Measurements from ENCODE around the gene HIGD1B. TPM values are rescaled to one million over a fixed set of nuclear protein-coding genes. Genes with fewer than 3 reads are reported as not detected.

Gene HIGD1B
- total RNA-seq, 2 donors from 2014 or later = 1.6 TPM; not detected in 1

- H3K36me3 ChIP-seq = no peaks in the 10 kb centered on the region
- H3K4me3 ChIP-seq = peak within 1 kb of the TSS; percentile 89
- H3K27ac ChIP-seq = peak within 1 kb of the TSS; percentile 75
- no peaks in the 10 kb centered on the region for H3K27me3 ChIP-seq (replicated peaks; ENCODE audit: insufficient read depth)
- peaks cover 0 to 36% of the 10 kb centered on the region in 2 donors for H3K4me1 ChIP-seq (ENCODE audit: control insufficient read depth in 1 of 2, low read depth in 2 of 2)
- DNase-seq (ENCODE audit: low spot score) (no peak), ATAC-seq (ENCODE audit: insufficient number of reproducible peaks, low FRiP score, low read depth) (peak; percentile 66)
- TF ChIP-seq CTCF (IDR thresholded peaks at IDR 0.05) = no peak
- no peaks in the 10 kb centered on the region for H3K9me3 ChIP-seq
These were observed 17.9 kb upstream of the HIGD1B start, which contains the start of gene GJC1 for GRCh38 chr17:44829523-44830358. Gene GJC1 (minus strand): TSS chr17:44830287. CDS start chr17:44805817, 24,470 bp downstream.

GRCh38 chr17:44830359-44831288 is 17.1 kb upstream of the HIGD1B start:
- Histone ChIP-seq H3K9me3 (no peaks in the 10 kb centered on the region), H3K36me3 (no peaks in the 10 kb centered on the region), H3K4me1 (ENCODE audit: control insufficient read depth in 1 of 2, low read depth in 2 of 2) (peaks cover 0 to 36% of the 10 kb centered on the region in 2 donors), H3K4me3 (peak overlapping the region; percentile 89), H3K27ac (peak overlapping the region; percentile 61 to 75), H3K27me3 (replicated peaks; ENCODE audit: insufficient read depth) (no peaks in the 10 kb centered on the region)
- DNase-seq (ENCODE audit: low spot score) (no peak), ATAC-seq (ENCODE audit: insufficient number of reproducible peaks, low FRiP score, low read depth) (peak; percentile 1)
- TF ChIP-seq CTCF (IDR thresholded peaks at IDR 0.05) = no peak

- Histone ChIP-seq H3K4me3 (no peak overlapping the region), H3K4me1 (ENCODE audit: control insufficient read depth in 1 of 2, low read depth in 2 of 2) (peaks cover 0 to 30% of the 10 kb centered on the region in 2 donors), H3K27ac (no peak overlapping the region), H3K27me3 (replicated peaks; ENCODE audit: insufficient read depth) (no peaks in the 10 kb centered on the region), H3K9me3 (no peaks in the 10 kb centered on the region), H3K36me3 (no peaks in the 10 kb centered on the region)
- TF ChIP-seq CTCF (IDR thresholded peaks at IDR 0.05) = no peak
- DNase-seq (ENCODE audit: low spot score) = no peak
- ATAC-seq (ENCODE audit: insufficient number of reproducible peaks, low FRiP score, low read depth) = no peak
These were observed 16.3 kb upstream of the HIGD1B start for GRCh38 chr17:44831371-44831770.

- peaks cover 0 to 18% of the 10 kb centered on the region in 2 donors for H3K4me1 ChIP-seq (ENCODE audit: control insufficient read depth in 1 of 2, low read depth in 2 of 2)
- ATAC-seq (ENCODE audit: insufficient number of reproducible peaks, low FRiP score, low read depth) = no peak
These were observed 14.9 kb upstream of the HIGD1B start for GRCh38 chr17:44832805-44833204.

More at GRCh38 chr17:44832805-44833204, 14.9 kb upstream of the HIGD1B start:
- no peaks in the 10 kb centered on the region for H3K36me3 ChIP-seq
- no peak overlapping the region for H3K4me3 ChIP-seq
- DNase-seq (ENCODE audit: low spot score) = no peak
- H3K27ac ChIP-seq = no peak overlapping the region
- TF ChIP-seq CTCF (IDR thresholded peaks at IDR 0.05) = no peak
- H3K27me3 ChIP-seq (replicated peaks; ENCODE audit: insufficient read depth) = no peaks in the 10 kb centered on the region
- no peaks in the 10 kb centered on the region for H3K9me3 ChIP-seq

Data from thoracic aorta (tissue), 2 donors.